Eye (tissue), 1 donor: Measurements from ENCODE around the gene ATOH8.
A peak's percentile ranks its signal among the peaks of the same experiment; 100 is the strongest.

Experiments
- DNase-seq: peaks from one replicate; pipeline ENCODE4 v3.0.0-alpha.2; 2015

The ATOH8 gene

GRCh38 chr2:85755122-85756027 is 1.6 kb downstream of the ATOH8 start:
- no peak for DNase-seq

GRCh38 chr2:85756195-85756594 is 2.4 kb downstream of the ATOH8 start:
- DNase-seq = no peak

- DNase-seq = no peak
Measured at GRCh38 chr2:85756822-85757435, 3.1 kb downstream of the ATOH8 start.

GRCh38 chr2:85757860-85758259 is 4.1 kb downstream of the ATOH8 start:
- no peak for DNase-seq

GRCh38 chr2:85758361-85759256 is 4.8 kb downstream of the ATOH8 start:
- DNase-seq = no peak

- no peak for DNase-seq
Measured at GRCh38 chr2:85759257-85759613, 5.4 kb downstream of the ATOH8 start.

GRCh38 chr2:85760371-85760770 is 6.6 kb downstream of the ATOH8 start:
- no peak for DNase-seq

- DNase-seq = no peak
Measured at GRCh38 chr2:85760872-85761271, 7.1 kb downstream of the ATOH8 start.

GRCh38 chr2:85761512-85761944 is 7.7 kb downstream of the ATOH8 start:
- DNase-seq = no peak

GRCh38 chr2:85761946-85762345 is 8.2 kb downstream of the ATOH8 start:
- DNase-seq = no peak

GRCh38 chr2:85763132-85763531 is 9.3 kb downstream of the ATOH8 start:
- no peak for DNase-seq

- no peak for DNase-seq
Measured at GRCh38 chr2:85763831-85764230, 10.0 kb downstream of the ATOH8 start.

GRCh38 chr2:85765081-85765731 is 11.4 kb downstream of the ATOH8 start:
- peak; percentile 94 for DNase-seq

- no peak for DNase-seq
Measured at GRCh38 chr2:85766229-85766628, 12.4 kb downstream of the ATOH8 start.

GRCh38 chr2:85767803-85768665 is 14.2 kb downstream of the ATOH8 start:
- DNase-seq = no peak

GRCh38 chr2:85768713-85769112 is 14.9 kb downstream of the ATOH8 start:
- peak; percentile 63 for DNase-seq

- DNase-seq = no peak
Measured at GRCh38 chr2:85769236-85769982, 15.6 kb downstream of the ATOH8 start.

GRCh38 chr2:85769983-85770362 is 16.2 kb downstream of the ATOH8 start:
- DNase-seq = no peak

- DNase-seq = no peak
Measured at GRCh38 chr2:85770369-85770768, 16.6 kb downstream of the ATOH8 start.

GRCh38 chr2:85770786-85771409 is 17.1 kb downstream of the ATOH8 start:
- no peak for DNase-seq

GRCh38 chr2:85771486-85771885 is 17.7 kb downstream of the ATOH8 start:
- DNase-seq = no peak
